ENCODE measurements around the gene UGT3A1.

DNA sequence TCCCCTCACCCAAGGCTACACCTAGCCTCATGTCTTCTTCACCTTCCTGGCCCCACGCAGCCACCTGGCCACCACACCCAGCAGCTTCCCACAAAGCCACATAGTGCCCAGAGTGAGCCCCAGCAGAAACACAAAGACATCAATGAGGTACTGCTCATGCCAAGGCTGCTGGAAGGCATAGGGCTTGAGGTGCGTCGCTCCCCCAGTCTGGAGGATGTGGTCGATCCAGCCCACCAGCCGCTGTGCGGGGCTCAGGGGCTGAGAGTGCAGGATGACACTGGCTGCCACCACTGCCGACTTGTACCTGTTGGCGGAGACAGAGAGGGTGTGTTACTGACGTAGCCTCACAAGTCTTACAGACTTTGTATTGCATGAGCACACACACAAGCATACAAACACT, 37.0 kb downstream of the UGT3A1 start:
- TF ChIP-seq, protein P1, sequence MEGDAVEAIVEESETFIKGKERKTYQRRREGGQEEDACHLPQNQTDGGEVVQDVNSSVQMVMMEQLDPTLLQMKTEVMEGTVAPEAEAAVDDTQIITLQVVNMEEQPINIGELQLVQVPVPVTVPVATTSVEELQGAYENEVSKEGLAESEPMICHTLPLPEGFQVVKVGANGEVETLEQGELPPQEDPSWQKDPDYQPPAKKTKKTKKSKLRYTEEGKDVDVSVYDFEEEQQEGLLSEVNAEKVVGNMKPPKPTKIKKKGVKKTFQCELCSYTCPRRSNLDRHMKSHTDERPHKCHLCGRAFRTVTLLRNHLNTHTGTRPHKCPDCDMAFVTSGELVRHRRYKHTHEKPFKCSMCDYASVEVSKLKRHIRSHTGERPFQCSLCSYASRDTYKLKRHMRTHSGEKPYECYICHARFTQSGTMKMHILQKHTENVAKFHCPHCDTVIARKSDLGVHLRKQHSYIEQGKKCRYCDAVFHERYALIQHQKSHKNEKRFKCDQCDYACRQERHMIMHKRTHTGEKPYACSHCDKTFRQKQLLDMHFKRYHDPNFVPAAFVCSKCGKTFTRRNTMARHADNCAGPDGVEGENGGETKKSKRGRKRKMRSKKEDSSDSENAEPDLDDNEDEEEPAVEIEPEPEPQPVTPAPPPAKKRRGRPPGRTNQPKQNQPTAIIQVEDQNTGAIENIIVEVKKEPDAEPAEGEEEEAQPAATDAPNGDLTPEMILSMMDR (IDR thresholded peaks at IDR 0.05) = no peak
- no peak for TF ChIP-seq POLR2A (IDR thresholded peaks at IDR 0.05)

Data from uterus (tissue), 2 donors.